HG02885 (cell line): ENCODE measurements around the gene POU2F1.
"Not testable (repeated sequence)": the region's sequence is repeated elsewhere in the genome, so short reads cannot be mapped to it uniquely, and the experiment has no call there.

ENCODE experiments used
- ATAC-seq: cut with Tn5 transposase; IDR thresholded peaks from one replicate; pipeline ENCODE4 v1.9.1; 2021; ENCODE audit warnings: mild to moderate bottlenecking; ENCODE audit not compliant: unreplicated experiment, poor library complexity

Gene POU2F1

GRCh38 chr1:167229719-167230385 lies 9.2 kb downstream of the POU2F1 start:
- no peak for ATAC-seq

- no peak for ATAC-seq
Measured at GRCh38 chr1:167230437-167230836, 9.8 kb downstream of the POU2F1 start.

GRCh38 chr1:167231873-167232450 lies 11.3 kb downstream of the POU2F1 start:
- ATAC-seq: no peak

GRCh38 chr1:167232801-167233200 lies 12.1 kb downstream of the POU2F1 start:
- no peak for ATAC-seq

GRCh38 chr1:167233373-167233772 lies 12.7 kb downstream of the POU2F1 start:
- ATAC-seq: no peak

GRCh38 chr1:167237000-167237399 lies 16.3 kb downstream of the POU2F1 start:
- no peak for ATAC-seq

- ATAC-seq: no peak
Measured at GRCh38 chr1:167238713-167239112, 18.0 kb downstream of the POU2F1 start.

GRCh38 chr1:167239257-167239656 lies 18.6 kb downstream of the POU2F1 start:
- ATAC-seq: no peak

- ATAC-seq: no peak
Measured at GRCh38 chr1:167244244-167244643, 23.6 kb downstream of the POU2F1 start.

- not testable (repeated sequence) for ATAC-seq
Measured at GRCh38 chr1:167245168-167245567, 24.5 kb downstream of the POU2F1 start.

- ATAC-seq: no peak
Measured at GRCh38 chr1:167246971-167247370, 26.3 kb downstream of the POU2F1 start.

GRCh38 chr1:167247754-167248153 lies 27.1 kb downstream of the POU2F1 start:
- no peak for ATAC-seq

- no peak for ATAC-seq
Measured at GRCh38 chr1:167248707-167249642, 28.3 kb downstream of the POU2F1 start.

- ATAC-seq: no peak
Measured at GRCh38 chr1:167249702-167250101, 29.0 kb downstream of the POU2F1 start.

GRCh38 chr1:167250482-167250881 lies 29.8 kb downstream of the POU2F1 start:
- ATAC-seq: no peak

GRCh38 chr1:167251472-167251871 lies 30.8 kb downstream of the POU2F1 start:
- ATAC-seq: no peak

GRCh38 chr1:167252986-167253385 lies 32.3 kb downstream of the POU2F1 start:
- no peak for ATAC-seq

GRCh38 chr1:167258858-167259257 lies 38.2 kb downstream of the POU2F1 start:
- ATAC-seq: no peak

- no peak for ATAC-seq
Measured at GRCh38 chr1:167262836-167263235, 42.1 kb downstream of the POU2F1 start.

GRCh38 chr1:167263344-167263743 lies 42.7 kb downstream of the POU2F1 start:
- no peak for ATAC-seq

GRCh38 chr1:167263819-167264464 lies 43.3 kb downstream of the POU2F1 start:
- ATAC-seq: no peak
